ENCODE data around the gene SLC6A12.

DNA sequence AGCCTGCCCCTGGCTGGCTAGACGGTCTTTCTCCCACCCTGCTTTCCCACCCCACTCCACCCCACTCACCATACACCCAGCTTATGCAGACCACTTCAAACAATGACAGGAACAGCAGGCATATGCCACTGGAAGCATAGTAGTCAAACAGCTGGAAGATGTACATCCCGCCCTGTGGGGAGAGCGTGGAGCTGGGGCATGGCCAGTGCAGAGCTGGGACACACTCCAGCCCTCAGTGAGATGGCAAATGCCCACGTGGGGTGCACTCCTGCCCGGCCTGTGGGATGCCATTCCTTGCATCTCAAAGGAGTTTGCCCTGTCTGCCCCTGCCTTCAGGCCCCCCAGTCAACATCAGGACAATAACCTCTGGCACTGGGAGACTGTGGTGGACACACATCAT, 18.8 kb downstream of the SLC6A12 start:
- TF ChIP-seq RAD21 (conservative IDR thresholded peaks at IDR 0.05) (no peak), CTCF (IDR thresholded peaks at IDR 0.05; ENCODE audit: poor library complexity, severe bottlenecking) (no peak), EZH2 (IDR thresholded peaks at IDR 0.05; ENCODE audit: borderline replicate concordance, insufficient read depth, low read length, poor library complexity, severe bottlenecking) (no peak)
- TF ChIP-seq, protein P1, sequence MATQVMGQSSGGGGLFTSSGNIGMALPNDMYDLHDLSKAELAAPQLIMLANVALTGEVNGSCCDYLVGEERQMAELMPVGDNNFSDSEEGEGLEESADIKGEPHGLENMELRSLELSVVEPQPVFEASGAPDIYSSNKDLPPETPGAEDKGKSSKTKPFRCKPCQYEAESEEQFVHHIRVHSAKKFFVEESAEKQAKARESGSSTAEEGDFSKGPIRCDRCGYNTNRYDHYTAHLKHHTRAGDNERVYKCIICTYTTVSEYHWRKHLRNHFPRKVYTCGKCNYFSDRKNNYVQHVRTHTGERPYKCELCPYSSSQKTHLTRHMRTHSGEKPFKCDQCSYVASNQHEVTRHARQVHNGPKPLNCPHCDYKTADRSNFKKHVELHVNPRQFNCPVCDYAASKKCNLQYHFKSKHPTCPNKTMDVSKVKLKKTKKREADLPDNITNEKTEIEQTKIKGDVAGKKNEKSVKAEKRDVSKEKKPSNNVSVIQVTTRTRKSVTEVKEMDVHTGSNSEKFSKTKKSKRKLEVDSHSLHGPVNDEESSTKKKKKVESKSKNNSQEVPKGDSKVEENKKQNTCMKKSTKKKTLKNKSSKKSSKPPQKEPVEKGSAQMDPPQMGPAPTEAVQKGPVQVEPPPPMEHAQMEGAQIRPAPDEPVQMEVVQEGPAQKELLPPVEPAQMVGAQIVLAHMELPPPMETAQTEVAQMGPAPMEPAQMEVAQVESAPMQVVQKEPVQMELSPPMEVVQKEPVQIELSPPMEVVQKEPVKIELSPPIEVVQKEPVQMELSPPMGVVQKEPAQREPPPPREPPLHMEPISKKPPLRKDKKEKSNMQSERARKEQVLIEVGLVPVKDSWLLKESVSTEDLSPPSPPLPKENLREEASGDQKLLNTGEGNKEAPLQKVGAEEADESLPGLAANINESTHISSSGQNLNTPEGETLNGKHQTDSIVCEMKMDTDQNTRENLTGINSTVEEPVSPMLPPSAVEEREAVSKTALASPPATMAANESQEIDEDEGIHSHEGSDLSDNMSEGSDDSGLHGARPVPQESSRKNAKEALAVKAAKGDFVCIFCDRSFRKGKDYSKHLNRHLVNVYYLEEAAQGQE (IDR thresholded peaks at IDR 0.05; ENCODE audit: borderline replicate concordance): no peak
